GM18858 (cell line): ENCODE data around the gene GPR162.
A peak's percentile ranks its signal among the peaks of the same experiment; 100 is the strongest.

Source experiments
- ATAC-seq: cut with Tn5 transposase; IDR thresholded peaks from one replicate; pipeline ENCODE4 v1.9.1; 2021; ENCODE audit not compliant: unreplicated experiment

Gene GPR162

DNA sequence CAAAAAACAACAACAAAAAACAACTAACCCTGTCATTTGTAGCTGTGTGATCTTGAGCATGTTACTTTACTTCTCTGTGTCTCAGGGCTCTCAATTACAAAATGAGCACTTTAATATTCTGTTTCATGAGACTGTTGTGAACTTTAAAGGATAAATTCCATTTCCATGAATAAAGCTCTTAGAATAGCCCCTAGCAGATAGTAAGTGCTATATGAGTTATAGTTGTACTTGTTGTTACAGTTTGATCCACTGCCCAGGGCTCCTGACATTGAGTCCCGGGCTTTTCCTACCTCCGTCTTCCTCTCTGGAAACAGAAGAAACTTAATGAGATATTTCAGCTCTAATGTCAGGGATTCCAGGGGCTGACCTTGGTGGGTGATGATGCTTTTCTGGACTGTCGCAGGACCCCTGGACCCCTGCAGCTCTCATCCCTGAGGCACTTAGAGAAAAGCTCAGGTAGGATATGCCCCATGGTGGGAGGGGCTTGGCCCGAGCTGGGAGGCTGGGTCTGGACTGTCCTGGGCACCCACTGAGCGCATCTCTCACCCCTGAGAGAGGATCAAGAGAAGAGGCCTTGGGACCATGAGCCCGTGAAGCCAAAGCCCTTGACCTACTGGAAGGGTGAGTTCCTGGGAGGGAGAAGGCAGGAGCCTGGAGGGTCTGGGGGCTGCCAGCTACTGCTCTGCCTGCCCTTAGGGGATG is 11.7 kb downstream of the GPR162 start:
- no peak for ATAC-seq

GRCh38 chr12:6834254-6834653 is 12.6 kb downstream of the GPR162 start:
- ATAC-seq = no peak

GRCh38 chr12:6834873-6835272 is 13.3 kb downstream of the GPR162 start:
- ATAC-seq = no peak

DNA sequence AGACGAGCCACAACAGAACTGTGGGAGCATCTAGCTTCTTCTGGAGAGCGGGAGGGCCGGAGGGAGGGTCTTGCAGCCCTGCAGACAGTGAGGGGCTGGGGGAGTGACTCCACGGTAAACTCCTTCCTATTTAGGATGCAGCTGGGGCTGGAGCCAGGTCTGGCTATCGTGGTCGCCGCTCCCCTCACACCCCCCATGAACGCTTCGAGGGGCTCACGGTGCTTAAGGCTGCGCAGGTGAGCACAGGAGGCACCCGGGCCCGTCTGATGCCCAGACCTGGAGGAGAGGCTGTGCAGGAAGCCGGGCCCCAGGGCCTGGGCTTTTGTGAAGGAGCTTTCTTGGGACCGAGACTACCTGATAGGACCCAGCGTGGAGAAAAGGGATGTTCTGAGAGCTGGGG is 15.2 kb downstream of the GPR162 start:
- no peak for ATAC-seq

- ATAC-seq = no peak
Observed at GRCh38 chr12:6837370-6838060, 15.9 kb downstream of the GPR162 start.

- ATAC-seq = no peak
Observed at GRCh38 chr12:6838854-6839253, 17.2 kb downstream of the GPR162 start.

DNA sequence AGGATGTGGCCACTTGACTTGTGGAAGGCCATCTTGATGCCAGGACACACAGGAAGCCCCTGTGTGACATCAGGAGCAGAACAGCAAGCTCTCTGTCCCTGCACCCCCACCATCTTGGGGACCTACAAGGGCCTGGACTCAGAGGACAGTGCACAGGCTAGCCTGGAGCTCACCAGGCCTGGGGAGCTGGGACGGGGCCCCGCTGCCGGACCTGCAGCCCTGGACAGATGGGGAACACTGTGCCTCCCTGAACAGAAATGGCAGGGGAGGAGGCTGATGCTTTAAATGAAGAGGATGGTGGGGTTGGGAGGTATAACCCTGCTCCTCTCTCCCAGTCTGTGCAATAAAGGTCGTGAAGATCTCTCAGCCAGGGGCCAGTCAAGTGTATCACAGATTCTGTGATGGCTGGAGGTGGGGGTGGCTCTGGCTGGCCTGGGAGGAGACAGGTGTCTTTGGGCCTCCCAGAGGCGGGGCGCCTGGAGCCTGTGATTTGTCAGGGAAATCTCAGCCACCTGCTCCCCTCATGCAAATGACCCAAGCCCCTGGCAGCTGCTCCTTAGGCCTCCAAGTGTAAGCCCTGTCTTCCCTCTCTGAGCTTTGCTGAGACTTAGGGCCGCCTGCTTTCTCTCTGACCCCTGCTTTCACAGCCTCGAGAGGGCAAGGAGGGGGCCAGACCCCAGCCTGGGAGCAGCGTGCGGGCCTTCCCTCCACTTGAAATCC is 18.0 kb downstream of the GPR162 start:
- ATAC-seq = peak; percentile 51

GRCh38 chr12:6840330-6840729 is 18.7 kb downstream of the GPR162 start:
- no peak for ATAC-seq

- ATAC-seq = no peak
Observed at GRCh38 chr12:6840761-6841515, 19.3 kb downstream of the GPR162 start, which contains the start of gene GNB3. Gene GNB3, plus strand, starts transcription at chr12:6840925. Its CDS starts 363 bp downstream, at chr12:6841288.

DNA sequence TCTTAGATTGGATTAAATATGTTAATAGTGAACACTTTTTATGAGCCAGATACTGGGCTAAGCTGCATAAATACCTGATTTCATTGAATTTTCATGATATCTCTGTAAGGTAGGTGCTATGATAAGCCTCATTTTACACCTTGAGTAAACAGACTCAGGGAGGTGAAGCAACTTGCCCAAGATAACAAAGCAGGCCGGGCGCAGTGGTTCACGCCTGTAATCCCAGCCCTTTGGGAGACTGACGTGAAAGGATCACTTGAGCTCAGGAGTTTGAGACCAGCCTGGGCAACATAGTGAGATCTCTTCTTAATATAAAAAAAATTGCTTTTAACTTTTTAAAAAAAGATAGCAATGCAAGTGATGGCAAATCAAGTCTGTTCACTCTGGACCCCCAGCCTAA is 20.5 kb downstream of the GPR162 start:
- ATAC-seq = no peak

GRCh38 chr12:6843118-6843902 is 21.7 kb downstream of the GPR162 start:
- no peak for ATAC-seq

- ATAC-seq = no peak
Observed at GRCh38 chr12:6845395-6845794, 23.8 kb downstream of the GPR162 start.

- ATAC-seq = no peak
Observed at GRCh38 chr12:6846316-6846869, 24.8 kb downstream of the GPR162 start.

DNA sequence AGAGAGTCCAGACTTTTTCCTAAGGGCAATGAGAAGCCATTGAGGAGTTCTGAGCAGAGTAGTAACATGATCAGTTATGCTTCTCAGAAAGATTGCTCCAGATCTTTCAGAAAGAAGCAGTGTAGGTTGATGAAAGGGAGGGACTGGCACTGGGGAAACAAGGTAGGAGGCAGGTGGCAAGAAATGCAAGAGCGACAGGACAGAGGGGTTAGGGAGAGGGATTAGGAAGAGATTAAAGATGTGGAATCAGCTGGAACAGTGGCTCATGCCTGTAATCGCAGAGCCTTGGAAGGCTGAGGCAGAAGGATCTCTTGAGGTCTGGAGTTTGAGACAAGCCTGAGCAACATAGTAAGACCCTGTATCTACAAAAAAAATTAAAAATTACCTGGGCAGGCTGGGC is 26.1 kb downstream of the GPR162 start:
- ATAC-seq = no peak

DNA sequence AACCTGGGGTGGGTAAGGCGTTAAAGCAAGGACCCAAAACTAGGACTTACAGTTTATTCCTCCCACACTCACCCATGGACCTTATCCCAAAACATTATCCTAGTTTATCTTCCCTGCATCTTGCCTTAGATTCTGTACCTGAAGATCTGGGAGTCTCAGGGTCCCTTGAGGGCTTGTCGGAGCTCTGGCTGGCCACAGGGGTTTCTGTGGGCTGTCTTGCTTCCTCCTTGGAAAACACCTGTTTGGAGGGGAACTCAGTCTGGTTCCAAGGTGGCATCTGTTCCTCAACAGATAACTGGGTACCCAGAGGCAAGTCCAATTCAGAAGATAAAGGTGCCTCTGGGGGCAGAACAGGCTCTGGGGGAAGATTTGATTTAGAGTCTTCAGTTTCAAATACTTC is 27.8 kb downstream of the GPR162 start:
- no peak for ATAC-seq

GRCh38 chr12:6849976-6850560 is 28.4 kb downstream of the GPR162 start:
- ATAC-seq = no peak

GRCh38 chr12:6850796-6851152 is 29.2 kb downstream of the GPR162 start:
- no peak for ATAC-seq

DNA sequence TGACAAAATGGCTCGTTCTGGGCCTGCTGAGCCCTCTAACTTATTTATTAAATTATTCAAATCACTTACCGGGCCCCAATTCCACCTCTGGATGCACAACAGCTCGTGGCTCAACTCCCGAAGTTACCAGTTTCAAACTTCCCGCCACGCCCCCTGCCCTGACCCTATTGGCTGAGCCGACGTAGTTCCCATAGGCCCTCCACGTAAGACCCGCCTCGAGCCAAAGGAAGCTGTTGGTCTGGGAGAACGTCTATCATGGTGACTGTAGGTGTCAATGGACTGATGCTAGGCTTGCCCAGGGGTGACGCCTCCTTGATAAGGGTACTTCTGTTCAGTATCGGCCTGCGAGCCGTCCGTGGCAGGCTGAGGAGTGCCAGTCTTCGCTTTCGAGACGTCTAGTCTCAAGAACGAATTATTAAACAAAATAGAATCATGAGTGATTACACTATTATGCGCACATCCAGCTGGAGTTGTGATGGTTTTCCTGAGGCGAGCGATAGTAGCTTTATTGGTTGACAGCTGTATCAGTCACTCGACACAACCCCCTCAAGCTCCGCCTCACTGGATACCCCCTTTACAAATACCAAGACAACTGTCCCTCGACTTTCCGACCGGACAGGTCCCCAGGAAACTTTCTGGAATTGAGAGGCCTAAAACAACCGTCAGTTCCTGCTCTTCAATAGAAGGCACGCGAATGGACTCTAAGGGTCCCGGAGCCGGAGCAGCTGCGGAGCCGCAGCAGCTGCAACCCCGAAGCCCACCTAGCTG is 29.7 kb downstream of the GPR162 start, which contains the start of gene CDCA3:
Gene CDCA3, minus strand, starts transcription at position 134 of the 768 bp plus-strand sequence. CDS start 334 bp downstream, outside the sequence.
- peak; percentile 39 for ATAC-seq
